ENCODE data around the gene PCDH15. TPM values are rescaled to one million over a fixed set of nuclear protein-coding genes. Genes with fewer than 3 reads are reported as not detected.

Gene PCDH15
- total and polyA plus RNA-seq, 2 of the 13 experiments (the other 11 are each of a cell fraction or from before 2014, with no cell fraction given): not detected

GRCh38 chr10:54554028-54554427 is 247.0 kb downstream of the PCDH15 start:
- no peak overlapping the region for H3K27ac ChIP-seq (ENCODE audit: extremely low read length, insufficient read depth, low read length)
- no peak overlapping the region for H3K9ac ChIP-seq (ENCODE audit: insufficient read depth, low read depth, low read length)
- no peak for TF ChIP-seq AHDC1 (CRISPR knock-in tag; IDR thresholded peaks at IDR 0.05; ENCODE audit: borderline replicate concordance)
- no peak overlapping the region for H2AFZ ChIP-seq (ENCODE audit: low read length)
- no peak for ATAC-seq
- intact Hi-C loops (cut with micrococcal nuclease; ENCODE audit: unreplicated experiment) (no loop called here), in situ Hi-C loops (cut with HindIII; ENCODE audit: extremely low pct_ligation_motif_present, low pct_unique_long_range_greater_than_20kb) (no loop called here)
- H3K36me3 ChIP-seq (replicated peaks in 1 of 2; ENCODE audit: control insufficient read depth in 1 of 2, insufficient read depth in 2 of 2, low read length in 2 of 2): no peaks in the 10 kb centered on the region
- H3K4me2 ChIP-seq (ENCODE audit: low read depth, low read length): no peak overlapping the region
- 37% methylated on average over 2 of the region's 2 CpGs for WGBS (ENCODE audit: low lambda C conversion rate)
- no peaks in the 10 kb centered on the region for H4K20me1 ChIP-seq (ENCODE audit: insufficient read depth, low read length)
- FAIRE-seq: no peak
- H3K79me2 ChIP-seq (ENCODE audit: insufficient read depth, low read length): no peaks in the 10 kb centered on the region
- ChIA-PET POLR2A (no interaction called here), CTCF (ENCODE audit: low intra/inter-chr PET ratio, low total read pairs) (no interaction called here)
- no peaks in the 10 kb centered on the region for H3K4me1 ChIP-seq (ENCODE audit: insufficient read depth, low read length)
- no peak overlapping the region for H3K4me3 ChIP-seq (replicated peaks in 1 of 3; ENCODE audit: insufficient read depth in 1 of 3, low read depth in 2 of 3, low read length in 3 of 3)
- no peaks in the 10 kb centered on the region; a peak in 1 of 5 replicates for H3K27me3 ChIP-seq (ENCODE audit: control insufficient read depth in 1 of 2, insufficient read depth in 2 of 2, low read length in 2 of 2)
- DNase-seq (ENCODE audit: low spot score): no peak
- no TSS peak for BruUV-seq (replicated peaks)
- no peaks in the 10 kb centered on the region for H3K9me3 ChIP-seq (ENCODE audit: low read length)

- intact Hi-C loops (cut with micrococcal nuclease; ENCODE audit: unreplicated experiment) (no loop called here), in situ Hi-C loops (cut with HindIII; ENCODE audit: extremely low pct_ligation_motif_present, low pct_unique_long_range_greater_than_20kb) (no loop called here)
- Histone ChIP-seq H3K9me3 (ENCODE audit: low read length) (no peaks in the 10 kb centered on the region), H3K4me2 (ENCODE audit: low read depth, low read length) (no peak overlapping the region), H3K27ac (ENCODE audit: extremely low read length, insufficient read depth, low read length) (no peak overlapping the region), H3K36me3 (replicated peaks in 1 of 2; ENCODE audit: control insufficient read depth in 1 of 2, insufficient read depth in 2 of 2, low read length in 2 of 2) (no peaks in the 10 kb centered on the region), H4K20me1 (ENCODE audit: insufficient read depth, low read length) (no peaks in the 10 kb centered on the region), H3K27me3 (ENCODE audit: control insufficient read depth in 1 of 2, insufficient read depth in 2 of 2, low read length in 2 of 2) (no peaks in the 10 kb centered on the region), H3K9ac (ENCODE audit: insufficient read depth, low read depth, low read length) (no peak overlapping the region), H3K79me2 (ENCODE audit: insufficient read depth, low read length) (no peaks in the 10 kb centered on the region), H3K4me1 (ENCODE audit: insufficient read depth, low read length) (no peaks in the 10 kb centered on the region), H2AFZ (ENCODE audit: low read length) (no peak overlapping the region), H3K4me3 (replicated peaks in 1 of 3; ENCODE audit: insufficient read depth in 1 of 3, low read depth in 2 of 3, low read length in 3 of 3) (no peak overlapping the region)
- no TSS peak for BruUV-seq (replicated peaks)
- DNase-seq (ENCODE audit: low spot score): no peak
- no peak for FAIRE-seq
- 2% methylated on average over 3 of the region's 3 CpGs for WGBS (ENCODE audit: low lambda C conversion rate)
- no peak for ATAC-seq
- ChIA-PET POLR2A (no interaction called here), CTCF (ENCODE audit: low intra/inter-chr PET ratio, low total read pairs) (no interaction called here)
- TF ChIP-seq RARG (CRISPR knock-in tag; IDR thresholded peaks at IDR 0.05; ENCODE audit: low read depth): no peak
- TF ChIP-seq FOSL2 (CRISPR knock-in tag; IDR thresholded peaks at IDR 0.05): no peak
- no peak for TF ChIP-seq ZNF263 (CRISPR knock-in tag; IDR thresholded peaks at IDR 0.05)
- TF ChIP-seq RAD21 (CRISPR knock-in tag; IDR thresholded peaks at IDR 0.05): no peak
- no peak for TF ChIP-seq ZNF350 (CRISPR knock-in tag; IDR thresholded peaks at IDR 0.05; ENCODE audit: borderline replicate concordance, low read depth)
- TF ChIP-seq XBP1 (CRISPR knock-in tag; IDR thresholded peaks at IDR 0.05): no peak
Measured at GRCh38 chr10:54550016-54550415, 251.0 kb downstream of the PCDH15 start.

All from HepG2 (cell line).